GM12878 (cell line): ENCODE results near the gene NBEAL1. TPM values are rescaled to one million over a fixed set of nuclear protein-coding genes. Genes with fewer than 3 reads are reported as not detected.
"Not testable (repeated sequence)": the region's sequence is repeated elsewhere in the genome, so short reads cannot be mapped to it uniquely, and the experiment has no call there.

ENCODE experiments used
- ATAC-seq: fragments of 200-7000 bp; cut with Tn5 transposase; 3 replicates; pipeline ENCODE4 v1.9.1; 2020; ENCODE audit warnings: mild to moderate bottlenecking, moderate library complexity
- BruUV-seq: library from RNA; stranded (reverse); fragments of 400-500 nt; replicated peaks from 2 replicates; lab custom pipeline; 2021; lab: Mats Ljungman, UMichigan
- CTCF ChIA-PET: fragments of 300-600 bp; sonication (Branson Sonifier 250); formaldehyde crosslinking; extraction: SDS; loops from one replicate; lab custom pipeline; 2021; ENCODE audit warnings: inconsistent platforms; lab: Yijun Ruan, JAX
- POLR2A ChIA-PET: fragments of 350-600 bp; formaldehyde crosslinking; extraction: SDS; loops from one replicate; lab custom pipeline; 2021; ENCODE audit warnings: inconsistent platforms; lab: Charles Lee
- RAD21 ChIA-PET: fragments of 300-600 bp; sonication (Branson Sonifier 250); formaldehyde crosslinking; loops from one replicate; lab custom pipeline; 2023; ENCODE audit warnings: antibody characterized with exemption; ENCODE audit not compliant: unreplicated experiment; lab: Charles Lee
- SMC1A ChIA-PET: fragments of 300-600 bp; sonication (Branson Sonifier 250); formaldehyde crosslinking; loops from one replicate; lab custom pipeline; 2023; ENCODE audit not compliant: unreplicated experiment, uncharacterized antibody; lab: Charles Lee
- DNase-seq: peaks from one replicate; pipeline ENCODE4 v3.0.0-alpha.2; 2011; ENCODE audit warnings: low read depth, low spot score
- FAIRE-seq: peaks from 3 replicates; lab custom pipeline; 2011; peaks lifted over from hg19 to GRCh38; lab: Jason Lieb, UNC
- H2AFZ ChIP-seq: 2 replicates; pipeline ENCODE4 v1.6.0; 2011; ENCODE audit warnings: low read depth, low read length, control low read depth; ENCODE audit not compliant: control insufficient read depth
- H3K27ac ChIP-seq: 2 replicates; pipeline ENCODE4 v1.5.1; 2011; ENCODE audit warnings: control low read depth; ENCODE audit not compliant: control insufficient read depth, insufficient read depth
- H3K27me3 ChIP-seq, 2 experiments: replicated peaks in 1 of 2; 2 replicates each; pipeline versions ENCODE4 v1.6.0 to v1.6.1; 2011; ENCODE audit warnings: low read length in 1 of 2; ENCODE audit not compliant: control insufficient read depth in 2 of 2, insufficient read depth in 2 of 2
- H3K36me3 ChIP-seq, 2 experiments: 2 replicates each; pipeline ENCODE4 v1.5.1; 2011; ENCODE audit warnings: low read length in 1 of 2; ENCODE audit not compliant: control insufficient read depth in 2 of 2, insufficient read depth in 2 of 2
- H3K4me1 ChIP-seq: 2 replicates; pipeline ENCODE4 v1.6.1; 2011; ENCODE audit warnings: mild to moderate bottlenecking, low read length, moderate library complexity, mixed read lengths; ENCODE audit not compliant: control insufficient read depth, insufficient read depth
- H3K4me2 ChIP-seq: 2 replicates; pipeline ENCODE4 v1.6.0; 2011; ENCODE audit warnings: control low read depth; ENCODE audit not compliant: control insufficient read depth, insufficient read depth
- H3K4me3 ChIP-seq: fragments of 200-600 bp; sonication (generic); 2 replicates; pipeline ENCODE4 v1.5.1; 2016
- H3K79me2 ChIP-seq: 2 replicates; pipeline ENCODE4 v1.6.0; 2011; ENCODE audit warnings: low read length; ENCODE audit not compliant: control insufficient read depth, insufficient read depth
- H3K9ac ChIP-seq: 2 replicates; pipeline ENCODE4 v1.8.0; 2011; ENCODE audit warnings: low read length, control low read depth, mixed read lengths; ENCODE audit not compliant: control insufficient read depth, insufficient read depth
- H3K9me3 ChIP-seq: replicated peaks from 3 replicates; pipeline ENCODE4 v1.5.1; 2011; ENCODE audit warnings: mild to moderate bottlenecking, low read length; ENCODE audit not compliant: control insufficient read depth, insufficient read depth
- H4K20me1 ChIP-seq: 2 replicates; pipeline ENCODE4 v1.6.0; 2011; ENCODE audit not compliant: control insufficient read depth, insufficient read depth
- CHD1 ChIP-seq: IDR thresholded peaks from 2 replicates; pipeline ENCODE4 v1.6.1; 2012; ENCODE audit warnings: low read depth, low read length, improper control_type of control experiment
- E2F4 ChIP-seq: IDR thresholded peaks from 2 replicates; pipeline ENCODE4 v1.6.1; 2012; ENCODE audit warnings: low read depth, low read length, improper control_type of control experiment
- EGR1 ChIP-seq, 2 experiments: IDR thresholded peaks; 1 replicate in 1 of 2; 2 replicates in 1 of 2; pipeline ENCODE4 v1.6.1; 2011 to 2012; ENCODE audit warnings: low read depth in 2 of 2, low read length in 2 of 2, borderline replicate concordance in 1 of 2, mild to moderate bottlenecking in 1 of 2, moderate library complexity in 1 of 2
- ELK1 ChIP-seq: IDR thresholded peaks from 2 replicates; pipeline ENCODE4 v1.6.1; 2012; ENCODE audit warnings: low read depth, low read length, improper control_type of control experiment
- EZH2 ChIP-seq: IDR thresholded peaks from 2 replicates; pipeline ENCODE4 v1.6.1; 2012; ENCODE audit warnings: low read depth, mild to moderate bottlenecking, control low read depth, inconsistent platforms, low read length, borderline replicate concordance; ENCODE audit not compliant: control insufficient read depth
- FOXK2 ChIP-seq: fragments of 450-650 bp; IDR thresholded peaks from 2 replicates; pipeline ENCODE4 v1.6.1; 2017; ENCODE audit warnings: mild to moderate bottlenecking, moderate library complexity
- HDAC6 ChIP-seq: fragments of 200-600 bp; sonication (generic); IDR thresholded peaks from one replicate; pipeline ENCODE4 v1.8.0; 2017; ENCODE audit warnings: antibody characterized with exemption; ENCODE audit not compliant: unreplicated experiment
- JUND ChIP-seq: IDR thresholded peaks from 2 replicates; pipeline ENCODE4 v1.6.1; 2012; ENCODE audit warnings: low read depth, mild to moderate bottlenecking, low read length, improper control_type of control experiment, moderate library complexity
- MYC ChIP-seq: IDR thresholded peaks from 2 replicates; pipeline ENCODE4 v1.6.1; 2011; ENCODE audit warnings: mild to moderate bottlenecking, low read length, moderate library complexity, inconsistent platforms; ENCODE audit not compliant: insufficient read depth, insufficient replicate concordance, insufficient read length, severe bottlenecking
- NFYB ChIP-seq: IDR thresholded peaks from 2 replicates; pipeline ENCODE4 v1.6.1; 2011; ENCODE audit warnings: low read depth, mild to moderate bottlenecking, low read length, improper control_type of control experiment, moderate library complexity; ENCODE audit not compliant: insufficient read depth
- PAX5 ChIP-seq: IDR thresholded peaks from 2 replicates; pipeline ENCODE4 v1.6.1; 2011; ENCODE audit warnings: low read depth, low read length, borderline replicate concordance
- ZNF622 ChIP-seq: fragments of 450-650 bp; IDR thresholded peaks from 2 replicates; pipeline ENCODE4 v1.6.1; 2017; ENCODE audit warnings: mild to moderate bottlenecking, inconsistent platforms
- ZZZ3 ChIP-seq: IDR thresholded peaks from 2 replicates; pipeline ENCODE4 v1.6.1; 2011; ENCODE audit warnings: low read depth; ENCODE audit not compliant: control insufficient read depth, insufficient read length
- WGBS: methylation state at CpG from one replicate; pipeline ENCODE4 v1.1.6; 2016; ENCODE audit warnings: low lambda C conversion rate; ENCODE audit not compliant: insufficient replicate concordance, insufficient coverage; ENCODE audit errors: missing lambda C conversion rate; 5-methylcytosine and 5-hydroxymethylcytosine counted together
- in situ Hi-C: fragments of 300-500 bp; cut with MboI; formaldehyde crosslinking; loops from 9 replicates; pipeline ENCODE4 v1.14.3; 2018; ENCODE audit warnings: mixed read lengths
- intact Hi-C: fragments of 100-400 bp; cut with micrococcal nuclease; formaldehyde crosslinking; loops from one replicate; pipeline ENCODE4 v1.14.2; 2022; ENCODE audit not compliant: unreplicated experiment
- polyA plus RNA-seq, 11 experiments: library from polyadenylated mRNA; depleted of rRNA in 4 of 11; unstranded in 6 of 11; stranded (reverse) in 5 of 11; fragments of >200 nt; fragmentation: Nextera tagmentation in 4 of 11; fragmentation: Illumina TruSeq in 1 of 11; extraction: Ambion mirVana in 4 of 11; extraction: Trizol in 1 of 11; gene quantifications; 1 replicate in 1 of 11; 2 replicates in 10 of 11; pipeline versions ENCODE4 v1.2.1 to v1.2.3, GENCODE V29; 2011 to 2016; ENCODE audit warnings: inconsistent platforms in 2 of 11, missing spikeins in 2 of 11, low read depth in 1 of 11
- total RNA-seq, 4 experiments: library from RNA; depleted of rRNA in 3 of 4; stranded (reverse); fragments of >200 nt in 3 of 4; fragmentation: Illumina TruSeq in 1 of 4; extraction: Trizol in 1 of 4; gene quantifications; 2 replicates each; pipeline versions ENCODE4 v1.2.1 to v1.2.3, GENCODE V29; 2013 to 2021

NBEAL1 gene
- total and polyA plus RNA-seq, 10 of the 15 experiments (the other 5 are each of a cell fraction or from before 2014, with no cell fraction given): 1.9 to 16.1 (median 7.2) TPM

GRCh38 chr2:203083328-203083727 lies 68.7 kb downstream of the NBEAL1 start:
- FAIRE-seq: no peak
- SMC1A ChIA-PET: interaction anchor here (1.0 to 2.0 kb wide), 2 partner anchors 10 to 32 kb away, joined by 3 to 4 read pairs; no protein-coding TSS in a partner anchor
- Histone ChIP-seq H3K79me2 (no peaks in the 10 kb centered on the region), H3K4me3 (no peak overlapping the region), H3K36me3 (no peaks in the 10 kb centered on the region), H3K27me3 (no peaks in the 10 kb centered on the region), H3K4me2 (no peak overlapping the region), H2AFZ (no peak overlapping the region), H3K9ac (no peak overlapping the region), H3K4me1 (no peaks in the 10 kb centered on the region), H3K9me3 (no peaks in the 10 kb centered on the region)
- CTCF ChIA-PET: no interaction called here
- 94% methylated on average over 2 of the region's 2 CpGs for WGBS
- no peak for DNase-seq
- RAD21 ChIA-PET: no interaction called here
- in situ Hi-C loops (no loop called here), intact Hi-C loops (no loop called here)
- BruUV-seq: no TSS peak
- ATAC-seq: no peak
- POLR2A ChIA-PET: no interaction called here
- TF ChIP-seq NFYB: no peak
- no peak for TF ChIP-seq MYC
- TF ChIP-seq ELK1: no peak
- TF ChIP-seq E2F4: no peak
- TF ChIP-seq ZZZ3: no peak
- no peak for TF ChIP-seq EGR1 (IDR thresholded peaks at IDR 0.05; ENCODE audit: borderline replicate concordance in 1 of 2, low read depth in 2 of 2, low read length in 2 of 2)
- TF ChIP-seq JUND: no peak
- no peak for TF ChIP-seq PAX5
- TF ChIP-seq ZNF622: no peak
- no peak for TF ChIP-seq FOXK2
- no peak for TF ChIP-seq HDAC6
- TF ChIP-seq EZH2: no peak
- TF ChIP-seq CHD1: no peak
- TF ChIP-seq, all 136 proteins: peak for 0
- Histone ChIP-seq H4K20me1 (no peaks in the 10 kb centered on the region), H3K27ac (no peak overlapping the region)

- H3K79me2 ChIP-seq, BruUV-seq, H3K27me3 ChIP-seq, H4K20me1 ChIP-seq, ATAC-seq, H3K27ac ChIP-seq, in situ Hi-C loops, H3K4me1 ChIP-seq, H3K9ac ChIP-seq, H3K9me3 ChIP-seq, H3K36me3 ChIP-seq, FAIRE-seq, CTCF ChIA-PET, H3K4me3 ChIP-seq, DNase-seq, H2AFZ ChIP-seq, H3K4me2 ChIP-seq, intact Hi-C loops, RAD21 ChIA-PET: not testable (repeated sequence)
- POLR2A ChIA-PET: interaction anchor here (0.7 kb wide), 1 partner anchor 11 kb away, joined by 7 read pairs; no protein-coding TSS in a partner anchor
- SMC1A ChIA-PET: interaction anchor here (1.3 to 2.1 kb wide), 2 partner anchors 11 to 16 kb away, joined by 3 to 6 read pairs; no protein-coding TSS in a partner anchor
- WGBS: 100% methylated on average over 1 of the region's 1 CpG
Measured at GRCh38 chr2:203086381-203086780, 71.7 kb downstream of the NBEAL1 start.
